ENCODE measurements around the gene ATAD1.

Gene ATAD1

GRCh38 chr10:87707254-87707653 is 110.8 kb downstream of the ATAD1 start:
- DNase-seq (ENCODE audit: low spot score in 2 of 2) (no peak), ATAC-seq (replicated peaks; ENCODE audit: extremely low read depth, poor library complexity, severe bottlenecking) (no peak)
- no peak overlapping the region for H3K4me3 Mint-ChIP-seq
- H3K36me3 Mint-ChIP-seq (ENCODE audit: insufficient read depth) = no peaks in the 10 kb centered on the region
- H3K9me3 Mint-ChIP-seq = no peaks in the 10 kb centered on the region
- H3K27ac Mint-ChIP-seq (ENCODE audit: low read depth) = no peak overlapping the region
- H3K4me1 Mint-ChIP-seq = no peaks in the 10 kb centered on the region
- peaks cover 24% of the 10 kb centered on the region for H3K27me3 Mint-ChIP-seq

- Mint-ChIP-seq H3K9me3 (no peaks in the 10 kb centered on the region), H3K4me3 (no peak overlapping the region), H3K36me3 (ENCODE audit: insufficient read depth) (no peaks in the 10 kb centered on the region), H3K27ac (ENCODE audit: low read depth) (no peak overlapping the region), H3K4me1 (no peaks in the 10 kb centered on the region), H3K27me3 (peaks cover 19% of the 10 kb centered on the region)
- DNase-seq (ENCODE audit: low spot score in 2 of 2) (no peak), ATAC-seq (replicated peaks; ENCODE audit: extremely low read depth, poor library complexity, severe bottlenecking) (no peak)
Observed at GRCh38 chr10:87706731-87707130, 111.3 kb downstream of the ATAD1 start.

GRCh38 chr10:87705339-87705738 is 112.7 kb downstream of the ATAD1 start:
- peaks cover 17% of the 10 kb centered on the region for H3K27me3 Mint-ChIP-seq
- H3K4me3 Mint-ChIP-seq = no peak overlapping the region
- H3K4me1 Mint-ChIP-seq = no peaks in the 10 kb centered on the region
- DNase-seq (ENCODE audit: low spot score in 2 of 2) = no peak
- ATAC-seq (replicated peaks; ENCODE audit: extremely low read depth, poor library complexity, severe bottlenecking) = no peak
- no peaks in the 10 kb centered on the region for H3K9me3 Mint-ChIP-seq
- no peaks in the 10 kb centered on the region for H3K36me3 Mint-ChIP-seq (ENCODE audit: insufficient read depth)
- H3K27ac Mint-ChIP-seq (ENCODE audit: low read depth) = no peak overlapping the region

GRCh38 chr10:87703771-87704170 is 114.3 kb downstream of the ATAD1 start:
- H3K27ac Mint-ChIP-seq (ENCODE audit: low read depth) = no peak overlapping the region

GRCh38 chr10:87702973-87703294 is 115.1 kb downstream of the ATAD1 start:
- ATAC-seq (replicated peaks; ENCODE audit: extremely low read depth, poor library complexity, severe bottlenecking) (no peak), DNase-seq (ENCODE audit: low spot score in 2 of 2) (no peak)
- Mint-ChIP-seq H3K4me3 (no peak overlapping the region), H3K4me1 (no peaks in the 10 kb centered on the region), H3K27me3 (peaks cover 7% of the 10 kb centered on the region), H3K9me3 (no peaks in the 10 kb centered on the region), H3K36me3 (ENCODE audit: insufficient read depth) (no peaks in the 10 kb centered on the region), H3K27ac (ENCODE audit: low read depth) (no peak overlapping the region)

More at GRCh38 chr10:87703771-87704170, 114.3 kb downstream of the ATAD1 start:
- ATAC-seq (replicated peaks; ENCODE audit: extremely low read depth, poor library complexity, severe bottlenecking) (no peak), DNase-seq (ENCODE audit: low spot score in 2 of 2) (no peak)
- Mint-ChIP-seq H3K36me3 (ENCODE audit: insufficient read depth) (no peaks in the 10 kb centered on the region), H3K27me3 (peaks cover 9% of the 10 kb centered on the region), H3K4me1 (no peaks in the 10 kb centered on the region), H3K4me3 (no peak overlapping the region), H3K9me3 (no peaks in the 10 kb centered on the region)

GRCh38 chr10:87702260-87702972 is 115.6 kb downstream of the ATAD1 start:
- Mint-ChIP-seq H3K4me1 (no peaks in the 10 kb centered on the region), H3K27me3 (peaks cover 7% of the 10 kb centered on the region), H3K36me3 (ENCODE audit: insufficient read depth) (no peaks in the 10 kb centered on the region), H3K27ac (ENCODE audit: low read depth) (no peak overlapping the region), H3K4me3 (no peak overlapping the region), H3K9me3 (no peaks in the 10 kb centered on the region)
- ATAC-seq (replicated peaks; ENCODE audit: extremely low read depth, poor library complexity, severe bottlenecking) (no peak), DNase-seq (ENCODE audit: low spot score in 2 of 2) (no peak)
